IMR-90 (cell line): Measurements from ENCODE around the gene SMARCA2. TPM values are rescaled to one million over a fixed set of nuclear protein-coding genes. Genes with fewer than 3 reads are reported as not detected.

Source experiments
- ATAC-seq: fragments of 200-7000 bp; cut with Tn5 transposase; 2 replicates; pipeline ENCODE4 v1.9.1; 2020; ENCODE audit warnings: low read depth, mild to moderate bottlenecking, moderate library complexity
- BruUV-seq: library from RNA; stranded (reverse); fragments of 400-500 nt; replicated peaks from 2 replicates; lab custom pipeline; 2021; lab: Mats Ljungman, UMichigan
- CTCF ChIA-PET: fragments of 300-600 bp; formaldehyde crosslinking; extraction: SDS; loops from one replicate; lab custom pipeline; 2021; ENCODE audit warnings: antibody characterized with exemption; lab: Yijun Ruan, JAX
- POLR2A ChIA-PET: fragments of 300-600 bp; sonication (Branson Sonifier 250); formaldehyde crosslinking; loops from one replicate; lab custom pipeline; 2022; ENCODE audit warnings: antibody characterized with exemption; ENCODE audit not compliant: unreplicated experiment; lab: Charles Lee
- DNase-seq: peaks from one replicate; pipeline ENCODE4 v3.0.0; 2013
- H2AFZ ChIP-seq: replicated peaks from 2 replicates; pipeline ENCODE3; 2013; ENCODE audit warnings: low read length, mild to moderate bottlenecking; ENCODE audit not compliant: poor library complexity
- H2AK5ac ChIP-seq: 2 replicates; pipeline ENCODE4 v1.6.1; 2013; ENCODE audit warnings: low read depth, low read length, inconsistent platforms
- H2AK9ac ChIP-seq: replicated peaks from 2 replicates; pipeline ENCODE3; 2013; ENCODE audit warnings: mild to moderate bottlenecking, low read depth, low read length, moderate library complexity; ENCODE audit not compliant: poor library complexity
- H2BK120ac ChIP-seq: 2 replicates; pipeline ENCODE4 v1.6.1; 2013; ENCODE audit warnings: low read depth, low read length, inconsistent platforms
- H2BK15ac ChIP-seq: 3 replicates; pipeline ENCODE4 v1.6.1; 2013; ENCODE audit warnings: low read depth, low read length, inconsistent platforms
- H2BK20ac ChIP-seq: 2 replicates; pipeline ENCODE4 v1.6.1; 2013; ENCODE audit warnings: low read depth, mild to moderate bottlenecking, inconsistent platforms, low read length, moderate library complexity
- H2BK5ac ChIP-seq: 2 replicates; pipeline ENCODE4 v1.6.1; 2013; ENCODE audit warnings: mild to moderate bottlenecking, low read depth, low read length, inconsistent platforms; ENCODE audit not compliant: poor library complexity, severe bottlenecking
- H3K14ac ChIP-seq: replicated peaks from 2 replicates; pipeline ENCODE4 v1.6.1; 2013; ENCODE audit warnings: low read depth, low read length, inconsistent platforms
- H3K18ac ChIP-seq: 2 replicates; pipeline ENCODE4 v1.6.1; 2013; ENCODE audit warnings: low read depth, low read length, control low read depth
- H3K23ac ChIP-seq: 2 replicates; pipeline ENCODE4 v1.6.1; 2013; ENCODE audit warnings: low read depth, low read length, inconsistent platforms
- H3K27ac ChIP-seq: 2 replicates; pipeline ENCODE4 v1.5.1; 2013; ENCODE audit warnings: mild to moderate bottlenecking, control low read depth, low read length; ENCODE audit not compliant: insufficient read depth
- H3K27me3 ChIP-seq: 2 replicates; pipeline ENCODE4 v1.6.1; 2013; ENCODE audit warnings: low read length; ENCODE audit not compliant: control insufficient read depth, insufficient read depth
- H3K36me3 ChIP-seq: 2 replicates; pipeline ENCODE4 v1.6.1; 2013; ENCODE audit warnings: low read length, mixed read lengths; ENCODE audit not compliant: control insufficient read depth, insufficient read depth
- H3K4ac ChIP-seq: 2 replicates; pipeline ENCODE4 v1.6.1; 2013; ENCODE audit warnings: low read depth, low read length, inconsistent platforms
- H3K4me1 ChIP-seq: 2 replicates; pipeline ENCODE4 v1.6.1; 2013; ENCODE audit warnings: low read length, mixed read lengths; ENCODE audit not compliant: control insufficient read depth, insufficient read depth
- H3K4me2 ChIP-seq: 2 replicates; pipeline ENCODE4 v1.6.1; 2013; ENCODE audit warnings: low read depth, mild to moderate bottlenecking, control low read depth, low read length, moderate library complexity
- H3K4me3 ChIP-seq: 2 replicates; pipeline ENCODE4 v1.5.1; 2013; ENCODE audit warnings: low read depth, mild to moderate bottlenecking, control low read depth, low read length, moderate library complexity; ENCODE audit not compliant: insufficient read depth
- H3K56ac ChIP-seq: 2 replicates; pipeline ENCODE4 v1.6.1; 2013; ENCODE audit warnings: low read length, inconsistent platforms; ENCODE audit not compliant: insufficient read depth; ENCODE audit errors: extremely low read depth
- H3K79me1 ChIP-seq, 2 experiments: 2 replicates each; pipeline ENCODE4 v1.6.1; 2013; ENCODE audit warnings: low read length in 2 of 2, inconsistent platforms in 1 of 2, low read depth in 1 of 2
- H3K9ac ChIP-seq: 2 replicates; pipeline ENCODE4 v1.6.1; 2013; ENCODE audit warnings: low read depth, low read length, control low read depth
- H3K9me1 ChIP-seq: 2 replicates; pipeline ENCODE4 v1.6.1; 2013; ENCODE audit warnings: low read length, inconsistent platforms; ENCODE audit not compliant: insufficient read depth
- H3K9me3 ChIP-seq: 2 replicates; pipeline ENCODE4 v1.6.1; 2013; ENCODE audit warnings: low read length; ENCODE audit not compliant: control insufficient read depth, insufficient read depth
- H4K20me1 ChIP-seq: 2 replicates; pipeline ENCODE4 v1.6.1; 2013; ENCODE audit warnings: low read length, inconsistent platforms; ENCODE audit not compliant: insufficient read depth
- H4K5ac ChIP-seq: 2 replicates; pipeline ENCODE4 v1.6.1; 2013; ENCODE audit warnings: mild to moderate bottlenecking, low read depth, low read length, control low read depth
- H4K8ac ChIP-seq, 2 experiments: 2 replicates each; pipeline ENCODE4 v1.6.1; 2013; ENCODE audit warnings: low read depth in 2 of 2, low read length in 2 of 2, control low read depth in 1 of 2, inconsistent platforms in 1 of 2
- H4K91ac ChIP-seq: 2 replicates; pipeline ENCODE4 v1.6.1; 2013; ENCODE audit warnings: low read depth, low read length, inconsistent platforms; ENCODE audit not compliant: insufficient read depth
- CEBPB ChIP-seq: IDR thresholded peaks from 2 replicates; pipeline ENCODE4 v1.6.1; 2012; ENCODE audit warnings: low read depth, low read length, improper control_type of control experiment
- CHD1 ChIP-seq: IDR thresholded peaks from 2 replicates; pipeline ENCODE4 v1.6.1; 2012; ENCODE audit warnings: low read depth, low read length, improper control_type of control experiment
- MAFK ChIP-seq: IDR thresholded peaks from 2 replicates; pipeline ENCODE4 v1.6.1; 2012; ENCODE audit warnings: low read depth, low read length, improper control_type of control experiment
- MAZ ChIP-seq: IDR thresholded peaks from 2 replicates; pipeline ENCODE4 v1.6.1; 2012; ENCODE audit warnings: low read depth, mild to moderate bottlenecking, low read length, improper control_type of control experiment, moderate library complexity, borderline replicate concordance
- MXI1 ChIP-seq: IDR thresholded peaks from 2 replicates; pipeline ENCODE4 v1.6.1; 2012; ENCODE audit warnings: low read depth, mild to moderate bottlenecking, low read length, moderate library complexity, borderline replicate concordance
- NFE2L2 ChIP-seq: fragments of 150-350 bp; IDR thresholded peaks from 2 replicates; pipeline ENCODE4 v1.6.1; 2016; ENCODE audit warnings: low read depth, mild to moderate bottlenecking, low read length
- POLR2A ChIP-seq: IDR thresholded peaks from 2 replicates; pipeline ENCODE4 v1.6.1; 2012; ENCODE audit warnings: mild to moderate bottlenecking, low read depth, low read length
- RAD21 ChIP-seq: IDR thresholded peaks from 2 replicates; pipeline ENCODE4 v1.6.1; 2012; ENCODE audit warnings: low read length, improper control_type of control experiment
- RCOR1 ChIP-seq: IDR thresholded peaks from 2 replicates; pipeline ENCODE4 v1.6.1; 2012; ENCODE audit warnings: mild to moderate bottlenecking, low read length, improper control_type of control experiment; ENCODE audit not compliant: insufficient replicate concordance
- RFX5 ChIP-seq: IDR thresholded peaks from 2 replicates; pipeline ENCODE4 v1.8.0; 2012; ENCODE audit warnings: low read depth, mild to moderate bottlenecking, low read length, moderate library complexity
- USF2 ChIP-seq: fragments of 150-350 bp; IDR thresholded peaks from 2 replicates; pipeline ENCODE4 v1.6.1; 2017; ENCODE audit warnings: mild to moderate bottlenecking, antibody characterized with exemption, low read length, low read depth
- WGBS, 2 experiments: methylation state at CpG; one replicate each; pipeline versions ENCODE4 v1.1.5 to v1.1.7; 2013; ENCODE audit warnings: missing lambda C conversion rate in 2 of 2; ENCODE audit not compliant: insufficient read length in 1 of 2; ENCODE audit errors: extremely low coverage in 2 of 2; 5-methylcytosine and 5-hydroxymethylcytosine counted together
- dilution Hi-C: fragments of 300-500 bp; cut with HindIII; formaldehyde crosslinking; loops from one replicate; pipeline ENCODE4 v1.14.3; 2018; ENCODE audit warnings: low sequenced_read_pairs; ENCODE audit not compliant: unreplicated experiment
- in situ Hi-C: fragments of 300-500 bp; cut with MboI; formaldehyde crosslinking; loops from 3 replicates; pipeline ENCODE4 v1.14.3; 2019; ENCODE audit warnings: low sequenced_read_pairs, inconsistent platforms, mixed read lengths
- intact Hi-C: fragments of 100-400 bp; cut with micrococcal nuclease; formaldehyde crosslinking; loops from 2 replicates; pipeline ENCODE4 v1.10.0; 2022
- polyA plus RNA-seq, 3 experiments: library from polyadenylated mRNA; depleted of rRNA; stranded (reverse); fragments of >200 nt; gene quantifications; 2 replicates each; pipeline ENCODE4 v1.2.3, GENCODE V29; 2012; ENCODE audit warnings: low replicate concordance in 1 of 3
- total RNA-seq: library from RNA; depleted of rRNA; stranded (reverse); fragments of >200 nt; gene quantifications from 2 replicates; pipeline ENCODE4 v1.2.3, GENCODE V29; 2012

The SMARCA2 gene
- total and polyA plus RNA-seq, 2 of the 4 experiments (the other 2 are of a cell fraction) = 25.3 to 26.7 TPM

- no peaks in the 10 kb centered on the region for H3K9me1 ChIP-seq
- H3K4me1 ChIP-seq = peaks cover 2% of the 10 kb centered on the region; the same call in 1 of the 2 replicates
- H3K4me3 ChIP-seq = no peak overlapping the region
- dilution Hi-C loops = no loop called here
- H2AK5ac ChIP-seq = no peak overlapping the region
- WGBS, 2 experiments = no CpG with 5 or more reads among the region's 2 CpGs
- no peak overlapping the region for H3K18ac ChIP-seq
- no peak overlapping the region for H2BK120ac ChIP-seq
- ATAC-seq = no peak
- H2AFZ ChIP-seq = no peak overlapping the region
- H3K27me3 ChIP-seq = no peaks in the 10 kb centered on the region
- H2AK9ac ChIP-seq = no peak overlapping the region
- no peak overlapping the region for H3K27ac ChIP-seq
- ChIA-PET CTCF (interaction anchor here (1.0 kb wide), 1 partner anchor 10 kb away, joined by 3 read pairs; no protein-coding TSS in a partner anchor), POLR2A (no interaction called here)
- in situ Hi-C loops = loop anchor here (10.0 kb wide), 1 partner anchor 494 kb away; no protein-coding TSS in a partner anchor
- no peaks in the 10 kb centered on the region for H3K9me3 ChIP-seq
- no peak overlapping the region for H3K14ac ChIP-seq
- H3K4ac ChIP-seq = no peak overlapping the region
- H3K79me1 ChIP-seq = no peaks in the 10 kb centered on the region
- H4K8ac ChIP-seq = no peak overlapping the region
- H3K9ac ChIP-seq = no peak overlapping the region
- no peak overlapping the region for H3K23ac ChIP-seq
- H3K4me2 ChIP-seq = no peak overlapping the region
- H4K5ac ChIP-seq = no peak overlapping the region
- TF ChIP-seq RCOR1 (no peak), RAD21 (no peak), USF2 (no peak), MAZ (no peak), RFX5 (no peak), CEBPB (no peak), MAFK (no peak), POLR2A (no peak), MXI1 (no peak), CHD1 (no peak), NFE2L2 (no peak)
- no peaks in the 10 kb centered on the region for H4K20me1 ChIP-seq
- no peak overlapping the region for H2BK20ac ChIP-seq
- H2BK15ac ChIP-seq = no peak overlapping the region
- no peak overlapping the region for H4K91ac ChIP-seq
- H2BK5ac ChIP-seq = no peak overlapping the region
- DNase-seq = no peak
- H3K36me3 ChIP-seq = no peaks in the 10 kb centered on the region
- H3K56ac ChIP-seq = no peak overlapping the region
- BruUV-seq = no TSS peak
- intact Hi-C loops = no loop called here
Observed at GRCh38 chr9:2230362-2230761, 215.2 kb downstream of the SMARCA2 start.
